GM10266 (cell line): ENCODE data around the gene SPDYE1.

Experiments
- DNase-seq: peaks from one replicate; pipeline ENCODE4 v3.0.0; 2012; ENCODE audit errors: extremely low spot score
- CTCF ChIP-seq: IDR thresholded peaks from 2 replicates; pipeline ENCODE4 v1.5.1; 2012; ENCODE audit warnings: mild to moderate bottlenecking, low read depth; ENCODE audit not compliant: control insufficient read depth, insufficient read depth; ENCODE audit errors: missing control alignments

The SPDYE1 gene

GRCh38 chr7:44048031-44048795, 50.5 kb downstream of the SPDYE1 start:
- TF ChIP-seq CTCF: no peak
- no peak for DNase-seq

GRCh38 chr7:44050121-44050914, 52.6 kb downstream of the SPDYE1 start:
- TF ChIP-seq CTCF: no peak
- no peak for DNase-seq

GRCh38 chr7:44050915-44051560, 53.3 kb downstream of the SPDYE1 start:
- no peak for TF ChIP-seq CTCF
- no peak for DNase-seq

GRCh38 chr7:44051611-44052220, 54.0 kb downstream of the SPDYE1 start:
- TF ChIP-seq CTCF: no peak
- DNase-seq: no peak

- DNase-seq: no peak
Observed at GRCh38 chr7:44052771-44053365, 55.2 kb downstream of the SPDYE1 start.

GRCh38 chr7:44056681-44057080, 59.0 kb downstream of the SPDYE1 start:
- no peak for TF ChIP-seq CTCF
- no peak for DNase-seq

More at GRCh38 chr7:44052771-44053365, 55.2 kb downstream of the SPDYE1 start:
- TF ChIP-seq CTCF: no peak
